ENCODE measurements around the gene CYP24A1. TPM values are rescaled to one million over a fixed set of nuclear protein-coding genes. Genes with fewer than 3 reads are reported as not detected.

The CYP24A1 gene
- polyA plus RNA-seq, 1 donor from 2014 or later, result 0.12 TPM

GRCh38 chr20:54110457-54110856, 63.3 kb downstream of the CYP24A1 start:
- Histone ChIP-seq H3K27ac (ENCODE audit: low read length) (no peak overlapping the region), H3K27me3 (ENCODE audit: insufficient read depth, low read depth, low read length) (no peaks in the 10 kb centered on the region), H3K9ac (ENCODE audit: low read length) (no peak overlapping the region), H3K9me3 (ENCODE audit: low read length) (no peaks in the 10 kb centered on the region), H3K36me3 (ENCODE audit: insufficient read depth, low read length) (no peaks in the 10 kb centered on the region), H4K20me1 (ENCODE audit: insufficient read depth) (no peaks in the 10 kb centered on the region), H3K4me3 (ENCODE audit: low read length) (no peak overlapping the region), H2AFZ (ENCODE audit: low read depth, low read length) (no peak overlapping the region), H3K9me2 (ENCODE audit: insufficient read depth, low read length) (no peaks in the 10 kb centered on the region), H3K79me2 (replicated peaks; ENCODE audit: insufficient read depth, low read length) (no peaks in the 10 kb centered on the region), H3F3A (ENCODE audit: insufficient read depth, low read length, poor library complexity, severe bottlenecking) (no peaks in the 10 kb centered on the region), H3K4me2 (ENCODE audit: low read length) (no peak overlapping the region)
- no peak for TF ChIP-seq EZH2 (IDR thresholded peaks at IDR 0.05; ENCODE audit: borderline replicate concordance, insufficient read depth, low read length, poor library complexity, severe bottlenecking)
- no peak for TF ChIP-seq REST (IDR thresholded peaks at IDR 0.05; ENCODE audit: borderline replicate concordance)
- TF ChIP-seq MXI1 (conservative IDR thresholded peaks at IDR 0.05; ENCODE audit: poor library complexity, severe bottlenecking), result no peak
- TF ChIP-seq RAD21 (conservative IDR thresholded peaks at IDR 0.05), result no peak
- no peak for TF ChIP-seq CTCF (IDR thresholded peaks at IDR 0.05; ENCODE audit: poor library complexity, severe bottlenecking)
- no peak for TF ChIP-seq SMC3 (conservative IDR thresholded peaks at IDR 0.05; ENCODE audit: poor library complexity)
- no peak for TF ChIP-seq EP300 (conservative IDR thresholded peaks at IDR 0.05; ENCODE audit: poor library complexity, severe bottlenecking)
- no peak for TF ChIP-seq POLR2AphosphoS5 (IDR thresholded peaks at IDR 0.05)
- no peak for TF ChIP-seq TAF1 (IDR thresholded peaks at IDR 0.05; ENCODE audit: low read depth)

- Histone ChIP-seq H3K4me3 (ENCODE audit: low read length) (no peak overlapping the region), H4K20me1 (ENCODE audit: insufficient read depth) (no peaks in the 10 kb centered on the region), H3K4me2 (ENCODE audit: low read length) (no peak overlapping the region), H3K27me3 (ENCODE audit: insufficient read depth, low read depth, low read length) (no peaks in the 10 kb centered on the region), H3K79me2 (replicated peaks; ENCODE audit: insufficient read depth, low read length) (no peaks in the 10 kb centered on the region), H3K27ac (ENCODE audit: low read length) (no peak overlapping the region), H2AFZ (ENCODE audit: low read depth, low read length) (no peak overlapping the region), H3K36me3 (ENCODE audit: insufficient read depth, low read length) (no peaks in the 10 kb centered on the region), H3K9me2 (ENCODE audit: insufficient read depth, low read length) (no peaks in the 10 kb centered on the region), H3K9ac (ENCODE audit: low read length) (no peak overlapping the region), H3K9me3 (ENCODE audit: low read length) (no peaks in the 10 kb centered on the region), H3F3A (ENCODE audit: insufficient read depth, low read length, poor library complexity, severe bottlenecking) (no peaks in the 10 kb centered on the region)
- no peak for TF ChIP-seq MXI1 (conservative IDR thresholded peaks at IDR 0.05; ENCODE audit: poor library complexity, severe bottlenecking)
- no peak for TF ChIP-seq SMC3 (conservative IDR thresholded peaks at IDR 0.05; ENCODE audit: poor library complexity)
- no peak for TF ChIP-seq POLR2AphosphoS5 (IDR thresholded peaks at IDR 0.05)
- TF ChIP-seq TAF1 (IDR thresholded peaks at IDR 0.05; ENCODE audit: low read depth), result no peak
- TF ChIP-seq REST (IDR thresholded peaks at IDR 0.05; ENCODE audit: borderline replicate concordance), result no peak
- TF ChIP-seq RAD21 (conservative IDR thresholded peaks at IDR 0.05), result no peak
- TF ChIP-seq EP300 (conservative IDR thresholded peaks at IDR 0.05; ENCODE audit: poor library complexity, severe bottlenecking), result no peak
- no peak for TF ChIP-seq CTCF (IDR thresholded peaks at IDR 0.05; ENCODE audit: poor library complexity, severe bottlenecking)
- no peak for TF ChIP-seq EZH2 (IDR thresholded peaks at IDR 0.05; ENCODE audit: borderline replicate concordance, insufficient read depth, low read length, poor library complexity, severe bottlenecking)
Observed at GRCh38 chr20:54110041-54110440, 63.7 kb downstream of the CYP24A1 start.
